ENCODE results near the gene PEAK3. TPM values are rescaled to one million over a fixed set of nuclear protein-coding genes. Genes with fewer than 3 reads are reported as not detected.

Gene PEAK3
- total RNA-seq, 1 experiment from 2014 or later, result not detected

DNA sequence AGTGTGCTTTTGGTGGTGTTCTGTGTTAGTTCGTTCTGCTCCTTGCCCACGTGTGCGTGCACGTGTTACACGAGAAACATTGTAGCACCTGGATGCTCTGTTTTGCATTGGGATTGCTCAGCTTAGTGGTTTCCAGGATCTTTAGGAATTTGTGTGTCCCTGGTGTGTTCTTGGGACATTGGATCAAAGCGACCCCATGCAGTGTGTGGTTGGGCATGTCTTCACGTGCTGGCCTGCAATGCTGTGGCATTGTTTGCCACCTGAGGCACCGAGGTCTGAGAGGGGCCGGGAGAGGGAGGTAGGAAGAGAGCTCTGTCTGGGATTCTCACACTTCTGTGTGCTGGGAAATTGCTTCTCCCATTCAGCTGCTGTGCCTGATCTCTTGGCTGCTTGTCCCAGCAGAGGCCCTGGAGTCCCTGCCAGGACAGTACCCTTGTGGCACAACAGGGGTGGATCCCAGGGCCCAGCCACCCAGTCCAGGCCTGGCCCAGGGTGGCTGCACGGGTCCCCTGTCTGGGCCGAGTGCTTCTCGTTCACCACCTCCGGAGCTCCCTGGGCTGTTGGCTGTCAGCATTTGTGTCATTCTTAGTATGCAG, 57.1 kb downstream of the PEAK3 start:
- no peak for DNase-seq (ENCODE audit: low read depth, low spot score)
- in situ Hi-C loops (cut with HindIII; ENCODE audit: low pct_unique_long_range_greater_than_20kb, low sequenced_read_pairs), result no loop called here

Small RNA genes lying within 50 kb of the gene (small RNA-seq; reads per million reads assigned to genes)
- gene MIR1227, result 0 reads per million in 2 experiments

Other genes with a start within 250 kb of the PEAK3 start
- gene MKNK2, start 230.9 kb downstream of the PEAK3 start, total RNA-seq (2014; rRNA removed; shearing (Covaris generic)), result 19.1 and 22.2 TPM in 2 replicates
- 5.0 and 5.1 TPM in 2 replicates for gene MOB3A, start 185.8 kb downstream of the PEAK3 start, total RNA-seq (2014; rRNA removed; shearing (Covaris generic))
- 0.40 TPM in 1 of 2 replicates, not detected in the other for gene IZUMO4, start 185.3 kb downstream of the PEAK3 start, total RNA-seq (2014; rRNA removed; shearing (Covaris generic))
- gene AP3D1, start 130.6 kb downstream of the PEAK3 start, total RNA-seq (2014; rRNA removed; shearing (Covaris generic)), result 114 and 131 TPM in 2 replicates
- gene DOT1L, start 118.2 kb downstream of the PEAK3 start, total RNA-seq (2014; rRNA removed; shearing (Covaris generic)), result 2.1 and 3.8 TPM in 2 replicates
- gene PLEKHJ1, start 45.8 kb downstream of the PEAK3 start, total RNA-seq (2014; rRNA removed; shearing (Covaris generic)), result 44.5 and 45.8 TPM in 2 replicates
- 14.6 and 15.6 TPM in 2 replicates for gene SF3A2, start 45.4 kb downstream of the PEAK3 start, total RNA-seq (2014; rRNA removed; shearing (Covaris generic))
- 1.5 and 1.6 TPM in 2 replicates for gene AMH, start 32.9 kb downstream of the PEAK3 start, total RNA-seq (2014; rRNA removed; shearing (Covaris generic))
- 0.19 and 0.29 TPM in 2 replicates for gene JSRP1, start 25.8 kb downstream of the PEAK3 start, total RNA-seq (2014; rRNA removed; shearing (Covaris generic))
- 0.08 TPM in 1 of 2 replicates, not detected in the other for gene LINGO3, start 26.0 kb upstream of the PEAK3 start, total RNA-seq (2014; rRNA removed; shearing (Covaris generic))
- gene LSM7, start 46.4 kb upstream of the PEAK3 start, total RNA-seq (2014; rRNA removed; shearing (Covaris generic)), result 121 and 128 TPM in 2 replicates
- gene SPPL2B, start 46.5 kb upstream of the PEAK3 start, total RNA-seq (2014; rRNA removed; shearing (Covaris generic)), result 8.2 and 8.8 TPM in 2 replicates
- gene TMPRSS9, start 78.1 kb upstream of the PEAK3 start, total RNA-seq (2014; rRNA removed; shearing (Covaris generic)), result not detected in 2 replicates
- gene TIMM13, start 145.4 kb upstream of the PEAK3 start, total RNA-seq (2014; rRNA removed; shearing (Covaris generic)), result 48.9 and 52.3 TPM in 2 replicates
- 52.1 and 52.6 TPM in 2 replicates for gene LMNB2, start 174.8 kb upstream of the PEAK3 start, total RNA-seq (2014; rRNA removed; shearing (Covaris generic))
- 4.0 TPM in 2 replicates for gene GADD45B, start 194.0 kb upstream of the PEAK3 start, total RNA-seq (2014; rRNA removed; shearing (Covaris generic))

Measured in SK-MEL-5 (cell line).